ENCODE measurements around the gene CHD6. TPM values are rescaled to one million over a fixed set of nuclear protein-coding genes. Genes with fewer than 3 reads are reported as not detected.

CHD6 gene
- total and polyA plus RNA-seq, 2 of the 13 experiments (the other 11 are each of a cell fraction or from before 2014, with no cell fraction given) = 14.4 to 52.0 TPM

GRCh38 chr20:41532935-41533334 is 85.2 kb downstream of the CHD6 start:
- Histone ChIP-seq H3K4me1 (ENCODE audit: insufficient read depth, low read length) (peaks cover 53% of the 10 kb centered on the region), H3K36me3 (replicated peaks in 1 of 2; ENCODE audit: control insufficient read depth in 1 of 2, insufficient read depth in 2 of 2, low read length in 2 of 2) (peaks cover 7 to 38% of the 10 kb centered on the region in 2 experiments), H3K27me3 (ENCODE audit: control insufficient read depth in 1 of 2, insufficient read depth in 2 of 2, low read length in 2 of 2) (no peaks in the 10 kb centered on the region), H3K27ac (ENCODE audit: extremely low read length, insufficient read depth, low read length) (peak overlapping the region; percentile 52), H2AFZ (ENCODE audit: low read length) (no peak overlapping the region), H4K20me1 (ENCODE audit: insufficient read depth, low read length) (peaks cover 8% of the 10 kb centered on the region; the same call in 1 of the 2 replicates), H3K79me2 (ENCODE audit: insufficient read depth, low read length) (peaks cover 49% of the 10 kb centered on the region), H3K4me3 (replicated peaks in 1 of 3; ENCODE audit: insufficient read depth in 1 of 3, low read depth in 2 of 3, low read length in 3 of 3) (peak overlapping the region in 1 of 3 experiments; percentile 41; a peak in 2 of 6 replicates), H3K9me3 (ENCODE audit: low read length) (0 out of 2 replicates have a peak, but pooled peaks cover 4% of the 10 kb centered on the region), H3K9ac (ENCODE audit: insufficient read depth, low read depth, low read length) (no peak overlapping the region), H3K4me2 (ENCODE audit: low read depth, low read length) (peak overlapping the region; percentile 51)
- DNase-seq (ENCODE audit: low spot score) (no peak), FAIRE-seq (no peak), ATAC-seq (peak; percentile 19)
- ChIA-PET POLR2A (interaction anchor here (1.6 kb wide), 1 partner anchor 86 kb away, joined by 7 read pairs; the partner anchor contains the start of gene CHD6), CTCF (ENCODE audit: low intra/inter-chr PET ratio, low total read pairs) (no interaction called here)
- WGBS (ENCODE audit: low lambda C conversion rate) = 79% methylated on average over 11 of the region's 11 CpGs
- intact Hi-C loops (cut with micrococcal nuclease; ENCODE audit: unreplicated experiment) = loop anchor here (1.0 to 5.0 kb wide), 3 partner anchors 36 to 190 kb away; partner anchors contain the start of gene CHD6
- no TSS peak for BruUV-seq (replicated peaks)
- in situ Hi-C loops (cut with HindIII; ENCODE audit: extremely low pct_ligation_motif_present, low pct_unique_long_range_greater_than_20kb) = no loop called here
- TF ChIP-seq YEATS2 (CRISPR knock-in tag; IDR thresholded peaks at IDR 0.05; ENCODE audit: borderline replicate concordance) (no peak), HOXA5 (CRISPR knock-in tag; IDR thresholded peaks at IDR 0.05) (no peak), CBX1 (IDR thresholded peaks at IDR 0.05; ENCODE audit: low read depth) (no peak), FOXM1 (CRISPR knock-in tag; IDR thresholded peaks at IDR 0.05) (no peak), KLF16 (CRISPR knock-in tag; IDR thresholded peaks at IDR 0.05) (no peak), EED (CRISPR knock-in tag; IDR thresholded peaks at IDR 0.05) (no peak), NFKBIZ (CRISPR knock-in tag; IDR thresholded peaks at IDR 0.05) (no peak), IRX3 (CRISPR knock-in tag; IDR thresholded peaks at IDR 0.05; ENCODE audit: borderline replicate concordance, low read depth) (no peak), E2F5 (CRISPR knock-in tag; conservative IDR thresholded peaks at IDR 0.05) (no peak), ZNF550 (CRISPR knock-in tag; IDR thresholded peaks at IDR 0.05; ENCODE audit: borderline replicate concordance) (0 out of 2 replicates have a peak, but pooled peaks have one; percentile 29), GATA4 (IDR thresholded peaks at IDR 0.05; ENCODE audit: borderline replicate concordance, low read depth) (no peak), ZSCAN21 (CRISPR knock-in tag; IDR thresholded peaks at IDR 0.05; ENCODE audit: borderline replicate concordance) (0 out of 2 replicates have a peak, but pooled peaks have one; percentile 17), ZNF350 (CRISPR knock-in tag; IDR thresholded peaks at IDR 0.05; ENCODE audit: borderline replicate concordance, low read depth) (0 out of 2 replicates have a peak, but pooled peaks have one; percentile 30), CBX5 (CRISPR knock-in tag; IDR thresholded peaks at IDR 0.05; ENCODE audit: borderline replicate concordance) (peak; percentile 29; the same call in 1 of the 2 replicates)
- TF ChIP-seq, protein P1, sequence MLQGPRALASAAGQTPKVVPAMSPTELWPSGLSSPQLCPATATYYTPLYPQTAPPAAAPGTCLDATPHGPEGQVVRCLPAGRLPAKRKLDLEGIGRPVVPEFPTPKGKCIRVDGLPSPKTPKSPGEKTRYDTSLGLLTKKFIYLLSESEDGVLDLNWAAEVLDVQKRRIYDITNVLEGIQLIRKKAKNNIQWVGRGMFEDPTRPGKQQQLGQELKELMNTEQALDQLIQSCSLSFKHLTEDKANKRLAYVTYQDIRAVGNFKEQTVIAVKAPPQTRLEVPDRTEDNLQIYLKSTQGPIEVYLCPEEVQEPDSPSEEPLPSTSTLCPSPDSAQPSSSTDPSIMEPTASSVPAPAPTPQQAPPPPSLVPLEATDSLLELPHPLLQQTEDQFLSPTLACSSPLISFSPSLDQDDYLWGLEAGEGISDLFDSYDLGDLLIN (CRISPR knock-in tag; IDR thresholded peaks at IDR 0.05; ENCODE audit: borderline replicate concordance) = no peak
- TF ChIP-seq, protein P2, sequence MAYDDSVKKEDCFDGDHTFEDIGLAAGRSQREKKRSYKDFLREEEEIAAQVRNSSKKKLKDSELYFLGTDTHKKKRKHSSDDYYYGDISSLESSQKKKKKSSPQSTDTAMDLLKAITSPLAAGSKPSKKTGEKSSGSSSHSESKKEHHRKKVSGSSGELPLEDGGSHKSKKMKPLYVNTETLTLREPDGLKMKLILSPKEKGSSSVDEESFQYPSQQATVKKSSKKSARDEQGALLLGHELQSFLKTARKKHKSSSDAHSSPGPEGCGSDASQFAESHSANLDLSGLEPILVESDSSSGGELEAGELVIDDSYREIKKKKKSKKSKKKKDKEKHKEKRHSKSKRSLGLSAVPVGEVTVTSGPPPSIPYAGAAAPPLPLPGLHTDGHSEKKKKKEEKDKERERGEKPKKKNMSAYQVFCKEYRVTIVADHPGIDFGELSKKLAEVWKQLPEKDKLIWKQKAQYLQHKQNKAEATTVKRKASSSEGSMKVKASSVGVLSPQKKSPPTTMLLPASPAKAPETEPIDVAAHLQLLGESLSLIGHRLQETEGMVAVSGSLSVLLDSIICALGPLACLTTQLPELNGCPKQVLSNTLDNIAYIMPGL (CRISPR knock-in tag; IDR thresholded peaks at IDR 0.05; ENCODE audit: borderline replicate concordance in 1 of 2, low read depth in 1 of 2) = no peak

All from HepG2 (cell line).